Astrocyte (in vitro differentiated cells and primary cell): ENCODE measurements around the gene TAPBP.

Source experiments
- EZH2 ChIP-seq: IDR thresholded peaks from 2 replicates; pipeline ENCODE4 v1.6.1; 2012; ENCODE audit warnings: mild to moderate bottlenecking, low read length, inconsistent platforms; ENCODE audit not compliant: insufficient read depth
- TF ChIP-seq, protein P1 (sequence below): IDR thresholded peaks from 2 replicates; pipeline ENCODE4 v1.5.1; 2011; ENCODE audit warnings: low read depth, mild to moderate bottlenecking, inconsistent platforms, low read length, moderate library complexity; ENCODE audit not compliant: insufficient read depth

DNA sequence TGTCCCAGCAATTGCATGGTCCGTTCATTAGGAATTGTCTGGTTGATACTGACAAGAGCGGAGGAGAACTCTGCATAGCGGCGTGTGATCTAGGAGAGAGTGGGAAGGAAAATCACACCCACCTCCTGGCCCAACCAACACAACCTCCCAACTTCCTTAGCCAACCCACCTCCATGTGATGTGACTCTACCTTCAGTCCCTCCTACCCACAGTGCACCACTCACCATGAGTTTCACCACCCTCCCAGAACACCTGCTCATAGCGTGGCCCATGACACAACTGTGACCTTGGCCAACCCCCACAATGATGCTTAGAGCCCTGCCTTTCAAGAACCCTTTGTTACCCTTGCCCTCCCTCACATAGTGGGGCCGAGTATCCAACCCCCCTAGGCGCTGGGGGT lies 49.9 kb downstream of the TAPBP start:
- TF ChIP-seq, protein P1, sequence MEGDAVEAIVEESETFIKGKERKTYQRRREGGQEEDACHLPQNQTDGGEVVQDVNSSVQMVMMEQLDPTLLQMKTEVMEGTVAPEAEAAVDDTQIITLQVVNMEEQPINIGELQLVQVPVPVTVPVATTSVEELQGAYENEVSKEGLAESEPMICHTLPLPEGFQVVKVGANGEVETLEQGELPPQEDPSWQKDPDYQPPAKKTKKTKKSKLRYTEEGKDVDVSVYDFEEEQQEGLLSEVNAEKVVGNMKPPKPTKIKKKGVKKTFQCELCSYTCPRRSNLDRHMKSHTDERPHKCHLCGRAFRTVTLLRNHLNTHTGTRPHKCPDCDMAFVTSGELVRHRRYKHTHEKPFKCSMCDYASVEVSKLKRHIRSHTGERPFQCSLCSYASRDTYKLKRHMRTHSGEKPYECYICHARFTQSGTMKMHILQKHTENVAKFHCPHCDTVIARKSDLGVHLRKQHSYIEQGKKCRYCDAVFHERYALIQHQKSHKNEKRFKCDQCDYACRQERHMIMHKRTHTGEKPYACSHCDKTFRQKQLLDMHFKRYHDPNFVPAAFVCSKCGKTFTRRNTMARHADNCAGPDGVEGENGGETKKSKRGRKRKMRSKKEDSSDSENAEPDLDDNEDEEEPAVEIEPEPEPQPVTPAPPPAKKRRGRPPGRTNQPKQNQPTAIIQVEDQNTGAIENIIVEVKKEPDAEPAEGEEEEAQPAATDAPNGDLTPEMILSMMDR: no peak
- TF ChIP-seq EZH2: no peak
